Stimulated activated naive CD8-positive, alpha-beta T cell treated with anti-CD3 and anti-CD28 coated beads, Interleukin-15, amount 100 ng/mL, for 72 hours (primary cell): Measurements from ENCODE around the gene PAK4.
"Not testable (repeated sequence)": the region's sequence is repeated elsewhere in the genome, so short reads cannot be mapped to it uniquely, and the experiment has no call there.

ENCODE experiments used
- ATAC-seq: fragments of 150-1000 bp; cut with Tn5 transposase; 2 replicates; pipeline ENCODE4 v1.10.0; 2021; ENCODE audit warnings: mild to moderate bottlenecking, moderate library complexity
- DNase-seq, 2 donors: peaks; one replicate each; pipeline ENCODE4 v3.0.0; 2021 to 2022
- H3K27ac Mint-ChIP-seq, 2 donors: one replicate each; pipeline ENCODE4 v1.8.0; 2022; ENCODE audit warnings: mild to moderate bottlenecking in 2 of 2, mixed read lengths in 2 of 2, moderate library complexity in 2 of 2
- H3K27me3 Mint-ChIP-seq: one replicate; pipeline ENCODE4 v1.8.0; 2022; ENCODE audit warnings: mixed read lengths
- H3K4me1 Mint-ChIP-seq: one replicate; pipeline ENCODE4 v1.8.0; 2022; ENCODE audit warnings: mild to moderate bottlenecking, mixed read lengths
- H3K4me3 Mint-ChIP-seq, 2 donors: one replicate each; pipeline ENCODE4 v1.8.0; 2022; ENCODE audit warnings: mild to moderate bottlenecking in 2 of 2, mixed read lengths in 2 of 2, moderate library complexity in 1 of 2
- H3K9me3 Mint-ChIP-seq, 2 donors: one replicate each; pipeline ENCODE4 v1.8.0; 2022; ENCODE audit warnings: mixed read lengths in 2 of 2

PAK4 gene

DNA sequence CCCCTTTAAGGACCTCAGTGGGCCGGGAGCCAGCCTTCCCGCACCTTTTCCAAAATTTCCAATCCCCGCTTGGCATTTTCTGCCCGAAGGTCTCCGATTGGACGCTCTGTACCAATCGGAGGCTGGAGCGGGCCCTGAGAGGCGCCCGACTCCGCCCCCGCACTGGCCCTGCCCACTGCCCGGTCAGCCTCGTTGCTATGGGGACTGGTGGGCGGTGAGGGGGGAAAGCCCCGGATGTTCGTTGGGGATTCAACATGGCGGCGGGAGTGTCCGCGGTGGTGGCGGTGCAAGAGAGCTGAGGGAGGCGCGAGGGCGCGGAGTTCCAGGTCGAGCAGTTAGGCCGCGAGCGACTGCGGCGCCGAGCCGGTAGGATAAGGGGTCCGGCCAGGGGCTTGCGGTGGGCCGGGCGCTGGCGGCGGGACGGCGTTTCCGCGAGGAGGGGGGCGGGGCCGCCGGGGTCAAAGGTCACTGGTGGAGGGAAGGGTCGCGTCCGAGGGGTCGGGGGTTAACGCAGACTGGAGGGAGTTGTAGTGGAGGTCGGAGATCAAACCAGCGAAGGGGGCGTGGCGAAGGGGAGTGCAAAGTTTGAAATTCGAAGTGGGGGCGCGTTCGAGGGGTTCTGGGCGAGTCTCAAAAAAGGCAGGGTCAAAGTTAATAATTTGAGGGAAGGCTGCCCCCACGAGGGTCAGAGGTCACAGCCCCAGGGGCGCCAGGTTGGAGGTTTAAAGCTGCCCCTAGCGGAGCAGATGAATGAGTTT is at the start of gene PAK4:
TSS of gene PAK4 (plus strand) at position 233 of the 758 bp plus-strand sequence. CDS start 43,768 bp downstream, outside the sequence.
- Mint-ChIP-seq H3K4me1 (peaks cover 69% of the 10 kb centered on the region), H3K9me3 (no peaks in the 10 kb centered on the region), H3K27me3 (no peaks in the 10 kb centered on the region), H3K4me3 (peak within 1 kb of the TSS; percentile 89 to 96), H3K27ac (peak within 1 kb of the TSS; percentile 98)
- DNase-seq (peak; percentile 95 to 97), ATAC-seq (peak; percentile 97)

DNA sequence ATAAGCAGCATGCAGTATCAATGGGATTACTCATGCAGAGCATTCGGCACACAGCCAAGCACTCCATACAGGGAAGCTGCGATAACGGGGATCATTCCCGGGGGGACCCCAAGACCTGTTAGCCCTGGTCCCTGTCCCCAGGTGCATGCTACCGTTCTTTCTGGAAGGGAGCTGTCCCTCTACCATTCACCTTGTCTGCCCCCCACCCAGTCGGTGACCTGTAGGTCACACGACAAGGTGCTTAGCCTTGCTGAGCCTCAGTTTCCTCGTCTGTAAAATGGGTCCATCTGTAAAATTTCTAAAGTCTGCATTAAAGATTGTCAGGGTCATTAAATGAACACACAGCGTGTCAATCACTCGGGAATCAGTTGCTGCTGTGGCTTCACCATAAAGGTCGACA is 48.3 kb upstream of the PAK4 start:
- Mint-ChIP-seq H3K9me3 (no peaks in the 10 kb centered on the region), H3K4me1 (peaks cover 23% of the 10 kb centered on the region), H3K27me3 (peaks cover 12% of the 10 kb centered on the region), H3K27ac (peak overlapping the region; percentile 54 to 72), H3K4me3 (no peak overlapping the region)
- no peak for ATAC-seq
- DNase-seq: no peak

DNA sequence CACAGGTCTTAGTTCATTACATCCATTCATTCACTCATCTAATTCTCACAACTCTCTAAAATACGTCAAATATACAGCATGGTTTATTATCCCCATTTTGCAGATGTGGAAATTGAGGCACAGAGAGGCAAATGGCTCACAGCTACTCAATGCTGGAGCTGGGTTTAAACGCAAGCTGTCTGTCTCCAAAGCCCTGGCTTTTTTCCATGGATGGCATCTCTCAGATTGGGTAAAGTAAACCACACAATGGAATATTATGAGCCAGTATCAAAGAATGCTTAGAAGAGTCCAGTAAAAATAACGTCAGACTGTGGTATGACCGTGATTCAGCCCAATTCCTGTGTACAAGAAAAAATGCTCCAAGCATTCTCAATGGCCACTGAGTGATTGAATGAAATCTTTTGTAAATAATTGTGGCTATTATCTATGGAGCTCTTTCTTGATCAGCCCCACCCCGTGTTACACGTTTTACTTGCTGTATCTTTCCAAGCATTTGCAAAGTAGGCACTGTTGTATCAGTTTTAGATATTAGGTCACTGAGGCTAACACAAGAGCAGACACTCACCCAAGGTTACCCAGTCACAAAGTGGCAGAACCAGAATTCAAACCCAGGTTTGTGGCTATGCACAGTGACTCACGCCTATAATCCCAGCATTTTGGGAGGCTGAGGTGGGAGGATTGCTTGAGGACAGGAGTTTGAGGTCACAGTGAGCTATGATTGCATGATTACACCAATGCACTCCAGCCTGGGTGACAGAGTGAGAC is 47.0 kb upstream of the PAK4 start:
- no peak for ATAC-seq
- H3K9me3 Mint-ChIP-seq: no peaks in the 10 kb centered on the region
- peaks cover 20% of the 10 kb centered on the region for H3K4me1 Mint-ChIP-seq
- no peak for DNase-seq
- H3K27ac Mint-ChIP-seq: no peak overlapping the region
- peaks cover 25% of the 10 kb centered on the region for H3K27me3 Mint-ChIP-seq
- H3K4me3 Mint-ChIP-seq: no peak overlapping the region

DNA sequence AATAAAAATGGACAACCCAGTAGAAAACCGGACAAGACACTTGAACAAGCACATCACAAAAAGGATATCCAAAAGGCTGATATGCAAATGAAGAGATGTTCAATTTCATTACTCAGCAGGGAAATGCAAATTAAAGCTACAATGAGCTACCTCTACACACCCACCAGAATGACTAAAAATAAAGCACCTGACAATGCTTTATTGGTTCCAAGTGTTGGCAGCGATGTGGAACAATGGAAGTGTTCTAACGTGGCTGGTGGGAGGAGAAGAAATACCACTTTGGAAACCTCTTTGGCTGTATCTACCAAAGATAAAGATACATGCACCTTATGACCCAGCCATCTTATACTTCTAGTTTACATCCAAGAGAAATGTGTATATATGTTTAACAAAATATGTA is 45.2 kb upstream of the PAK4 start:
- H3K4me1 Mint-ChIP-seq: peaks cover 31% of the 10 kb centered on the region
- ATAC-seq (no peak), DNase-seq (no peak)
- H3K27me3 Mint-ChIP-seq: peaks cover 43% of the 10 kb centered on the region
- H3K27ac Mint-ChIP-seq: no peak overlapping the region
- no peak overlapping the region for H3K4me3 Mint-ChIP-seq
- H3K9me3 Mint-ChIP-seq: no peaks in the 10 kb centered on the region

DNA sequence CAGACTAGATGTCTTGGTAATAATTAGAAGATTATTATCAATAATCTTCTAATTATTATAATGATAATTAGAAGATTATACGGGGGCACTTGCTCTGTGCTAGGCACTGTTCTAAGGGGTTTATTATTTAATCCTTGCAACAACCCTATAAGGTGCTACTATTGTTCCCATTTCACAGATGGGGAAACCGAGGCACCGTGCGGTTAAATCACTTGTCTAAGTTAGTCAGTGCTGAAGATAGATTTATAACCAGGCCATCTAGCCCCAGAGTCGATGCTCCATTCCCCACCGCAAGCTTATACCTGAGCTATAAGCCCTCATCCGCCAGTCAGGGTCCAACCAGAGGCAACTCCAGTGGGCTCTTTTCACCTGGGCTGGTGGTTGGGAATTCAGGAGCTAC is 43.4 kb upstream of the PAK4 start:
- Mint-ChIP-seq H3K4me3 (no peak overlapping the region), H3K27me3 (peaks cover 49% of the 10 kb centered on the region), H3K4me1 (peaks cover 27% of the 10 kb centered on the region), H3K9me3 (no peaks in the 10 kb centered on the region), H3K27ac (no peak overlapping the region)
- no peak for ATAC-seq
- DNase-seq: no peak

DNA sequence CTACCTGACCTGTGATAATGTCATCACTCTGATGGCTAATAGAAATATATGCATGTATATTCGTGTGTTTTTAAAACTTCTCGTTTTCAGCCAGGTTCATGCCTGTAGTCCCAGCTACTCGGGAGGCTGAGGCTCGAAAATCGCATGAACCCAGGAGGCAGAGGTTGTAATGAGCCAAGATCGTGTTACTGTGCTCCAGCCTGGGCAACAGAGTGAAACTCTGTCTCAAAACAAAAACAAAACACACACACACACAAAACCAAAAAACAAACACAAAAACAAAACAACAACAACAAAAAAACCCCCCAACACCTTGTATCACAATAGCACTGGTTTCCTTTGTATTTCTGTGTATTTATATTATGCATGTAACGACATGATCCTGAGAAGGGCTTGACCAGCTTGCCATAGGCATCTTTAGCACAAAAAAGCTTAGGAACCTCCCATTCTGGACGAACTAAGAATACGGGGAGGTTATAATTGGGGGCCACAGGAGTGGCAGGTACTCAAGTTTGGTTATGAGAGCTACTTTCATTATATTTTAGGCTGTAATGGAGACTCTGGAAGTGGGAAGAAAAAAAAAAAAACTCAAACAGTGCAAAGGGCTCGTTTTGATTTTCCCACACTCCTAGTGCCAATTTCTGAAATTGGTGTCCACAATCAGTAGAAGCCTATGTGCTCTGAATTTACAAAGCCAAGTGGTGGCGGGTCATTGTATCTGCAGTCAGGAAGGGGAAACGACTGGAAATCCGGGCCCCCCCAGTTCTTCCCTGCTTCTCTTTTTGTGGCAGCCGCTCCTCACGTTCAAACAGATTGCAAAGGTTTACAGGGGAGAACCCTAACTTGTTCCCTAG is 42.6 kb upstream of the PAK4 start:
- DNase-seq (no peak), ATAC-seq (no peak)
- peaks cover 27% of the 10 kb centered on the region for H3K4me1 Mint-ChIP-seq
- H3K27ac Mint-ChIP-seq: no peak overlapping the region
- H3K4me3 Mint-ChIP-seq: peak overlapping the region; percentile 75 to 83
- H3K27me3 Mint-ChIP-seq: peaks cover 49% of the 10 kb centered on the region
- H3K9me3 Mint-ChIP-seq: no peaks in the 10 kb centered on the region

DNA sequence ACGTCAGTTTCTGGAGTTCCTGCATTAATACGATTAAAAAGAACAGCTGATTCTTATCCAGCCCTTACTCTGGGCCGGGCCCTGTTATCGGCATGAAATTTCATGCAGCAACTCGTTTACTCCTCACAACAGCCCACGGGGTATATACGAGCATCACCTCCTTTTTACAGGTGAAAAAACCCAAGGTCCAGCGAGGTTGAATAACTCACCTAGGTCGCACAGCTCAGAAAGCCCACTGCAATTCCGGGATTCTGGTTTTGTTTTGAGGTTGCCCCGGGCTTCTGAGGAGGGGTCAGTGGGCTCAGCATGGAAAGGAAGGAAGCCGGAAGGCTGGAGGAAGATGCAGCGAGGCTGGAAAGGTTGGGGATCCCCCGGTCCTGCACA is 42.0 kb upstream of the PAK4 start:
- Mint-ChIP-seq H3K9me3 (no peaks in the 10 kb centered on the region), H3K4me3 (peak overlapping the region; percentile 75 to 83), H3K27ac (peak overlapping the region in 1 of 2 donors; percentile 83), H3K27me3 (peaks cover 49% of the 10 kb centered on the region), H3K4me1 (peaks cover 27% of the 10 kb centered on the region)
- DNase-seq (no peak), ATAC-seq (no peak)

DNA sequence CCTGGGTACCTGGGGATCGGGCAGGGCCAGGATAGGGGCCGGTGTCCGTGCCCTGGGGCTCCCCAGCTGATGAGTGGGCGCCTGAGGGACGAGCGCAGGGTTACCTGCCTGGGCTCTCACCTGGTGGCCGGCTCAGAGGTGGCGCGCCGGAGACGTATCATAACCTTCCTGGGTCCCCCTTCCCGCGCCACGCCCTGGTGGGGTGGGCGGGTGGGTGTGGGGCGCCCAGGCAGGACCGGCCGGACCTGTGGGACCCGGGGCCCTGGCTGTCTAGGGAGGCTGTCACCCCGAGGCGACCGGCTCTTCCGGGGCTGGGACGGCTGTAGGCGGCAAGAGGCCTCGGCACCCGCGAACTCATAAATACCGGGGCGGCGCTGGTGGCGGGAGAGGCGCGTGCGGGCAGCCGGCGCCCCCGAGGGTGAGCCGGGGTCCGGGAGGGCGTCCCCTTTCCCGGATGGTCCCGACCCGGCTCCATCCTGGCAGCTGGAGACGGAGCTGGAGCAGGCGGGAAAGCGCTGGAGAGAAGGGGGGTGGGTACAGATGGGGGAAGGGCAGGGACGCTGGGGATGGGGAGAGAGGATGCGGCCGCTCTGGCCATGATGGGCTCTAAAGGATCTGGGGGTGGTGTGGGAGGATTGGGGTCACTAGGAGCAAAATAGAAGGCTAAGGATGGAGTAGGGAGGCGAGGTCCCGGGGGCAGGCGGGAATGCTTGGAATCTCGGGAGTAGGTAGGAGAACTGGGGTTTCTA is 41.4 kb upstream of the PAK4 start, which contains the start of gene ACP7:
TSS of gene ACP7 (plus strand) at position 386 of the 749 bp plus-strand sequence. CDS start 902 bp downstream, outside the sequence.
- H3K4me3 Mint-ChIP-seq: peak within 1 kb of the TSS; percentile 75 to 83
- peak; percentile 86 for ATAC-seq
- H3K27ac Mint-ChIP-seq: peak within 1 kb of the TSS; percentile 6 to 83
- H3K27me3 Mint-ChIP-seq: peaks cover 49% of the 10 kb centered on the region
- peaks cover 27% of the 10 kb centered on the region for H3K4me1 Mint-ChIP-seq
- peak; percentile 20 to 21 for DNase-seq
- no peaks in the 10 kb centered on the region for H3K9me3 Mint-ChIP-seq

DNA sequence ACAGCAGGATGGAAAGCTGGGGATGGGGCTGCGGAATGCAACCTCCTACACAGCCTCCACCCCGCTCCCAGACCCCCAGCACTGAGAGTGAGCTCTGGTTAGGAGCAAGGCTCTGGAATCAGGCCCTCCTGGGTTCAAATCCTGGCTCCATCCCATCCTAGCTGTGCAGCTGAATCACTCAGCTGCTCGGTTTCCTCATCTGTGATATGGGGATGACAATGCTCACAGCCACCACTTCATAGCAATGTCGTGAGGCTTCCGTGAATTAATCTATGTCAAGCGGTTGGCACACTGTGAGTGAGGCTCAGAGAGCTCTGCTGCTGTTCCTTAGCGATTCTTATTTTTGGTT is 40.9 kb upstream of the PAK4 start:
- peak overlapping the region in 1 of 2 donors; percentile 83 for H3K27ac Mint-ChIP-seq
- H3K27me3 Mint-ChIP-seq: peaks cover 49% of the 10 kb centered on the region
- H3K4me1 Mint-ChIP-seq: peaks cover 27% of the 10 kb centered on the region
- DNase-seq (no peak), ATAC-seq (no peak)
- no peaks in the 10 kb centered on the region for H3K9me3 Mint-ChIP-seq
- peak overlapping the region; percentile 53 to 75 for H3K4me3 Mint-ChIP-seq

DNA sequence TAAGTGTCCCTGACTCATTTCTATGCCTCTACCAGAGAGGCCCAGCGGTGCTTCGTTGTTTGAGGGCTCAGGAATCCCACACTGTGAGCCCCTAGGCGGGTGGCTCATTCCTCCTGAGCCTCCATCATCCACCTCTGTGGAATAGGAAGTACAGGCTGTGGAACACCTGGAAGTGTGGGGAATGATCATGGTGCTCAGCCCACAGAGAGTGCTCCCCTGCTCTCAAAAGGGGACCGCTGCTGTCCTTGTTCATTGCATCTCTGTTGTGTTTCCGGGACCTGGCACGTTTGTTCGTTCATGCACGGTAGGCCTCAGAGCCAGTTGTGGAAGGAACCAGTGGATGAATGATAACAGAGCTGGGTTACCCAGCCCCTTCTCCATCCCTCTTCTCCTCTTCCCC is 40.2 kb upstream of the PAK4 start:
- H3K4me1 Mint-ChIP-seq: peaks cover 27% of the 10 kb centered on the region
- no peaks in the 10 kb centered on the region for H3K9me3 Mint-ChIP-seq
- ATAC-seq (no peak), DNase-seq (no peak)
- H3K4me3 Mint-ChIP-seq: peak overlapping the region in 1 of 2 donors; percentile 13
- no peak overlapping the region for H3K27ac Mint-ChIP-seq
- H3K27me3 Mint-ChIP-seq: peaks cover 49% of the 10 kb centered on the region

DNA sequence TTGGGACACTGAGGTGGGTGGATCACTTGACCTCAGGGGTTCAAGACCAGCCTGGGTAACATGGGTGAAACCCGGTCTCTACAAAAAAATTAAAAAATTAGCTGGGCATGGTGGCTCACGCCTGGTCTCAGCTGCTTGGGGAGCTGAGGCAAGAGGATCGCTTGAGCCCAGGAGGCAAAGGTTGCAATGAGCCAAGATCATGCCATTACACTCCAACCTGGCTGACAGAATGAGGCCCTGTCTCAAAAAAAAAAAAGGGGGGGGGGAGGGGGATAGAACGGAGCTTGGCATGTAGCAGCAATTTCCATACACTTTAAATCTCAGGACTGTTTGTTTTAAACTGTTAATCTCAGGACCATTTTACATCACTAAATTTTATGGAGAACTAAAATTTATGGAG is 39.2 kb upstream of the PAK4 start:
- peaks cover 27% of the 10 kb centered on the region for H3K4me1 Mint-ChIP-seq
- ATAC-seq (no peak), DNase-seq (no peak)
- H3K4me3 Mint-ChIP-seq: no peak overlapping the region
- H3K27ac Mint-ChIP-seq: no peak overlapping the region
- H3K9me3 Mint-ChIP-seq: no peaks in the 10 kb centered on the region
- peaks cover 42% of the 10 kb centered on the region for H3K27me3 Mint-ChIP-seq

DNA sequence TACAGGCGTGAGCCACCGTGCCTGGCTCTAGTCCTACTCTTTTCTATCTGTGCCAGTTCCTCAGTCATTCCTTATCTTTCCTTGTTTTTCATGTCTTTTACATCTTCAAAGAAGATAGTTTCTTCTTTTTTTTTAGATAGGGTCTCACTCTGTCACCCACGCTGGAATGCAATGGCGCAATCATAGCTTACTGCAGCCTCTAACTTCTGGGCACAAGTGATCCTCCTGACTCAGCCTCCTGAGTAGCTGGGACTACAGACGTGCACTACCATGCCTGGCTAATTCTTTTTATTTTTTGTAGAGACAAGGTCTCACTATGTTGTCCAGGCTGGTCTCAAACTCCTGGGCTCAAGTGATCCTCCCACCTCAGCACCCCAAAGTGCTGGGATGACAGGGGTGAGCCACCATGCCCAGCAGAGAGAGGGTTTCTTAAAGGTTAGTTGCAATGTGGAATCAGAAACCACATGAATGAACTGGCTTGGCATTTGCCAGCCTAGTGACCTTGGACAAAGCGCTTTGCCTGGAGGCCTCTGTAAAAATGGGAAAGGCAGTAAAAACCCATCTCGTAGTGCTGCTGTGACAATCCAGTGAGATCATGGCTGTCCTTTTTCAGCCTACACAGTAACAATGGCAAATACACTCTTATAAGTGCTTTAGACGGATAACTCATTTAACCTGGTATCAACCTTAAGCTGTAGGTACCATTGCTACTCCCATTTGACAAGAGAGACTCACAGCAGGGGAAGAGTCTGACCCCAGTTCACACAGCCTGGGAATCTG is 37.5 kb upstream of the PAK4 start:
- H3K9me3 Mint-ChIP-seq: no peaks in the 10 kb centered on the region
- peaks cover 31% of the 10 kb centered on the region for H3K27me3 Mint-ChIP-seq
- H3K27ac Mint-ChIP-seq: no peak overlapping the region

DNA sequence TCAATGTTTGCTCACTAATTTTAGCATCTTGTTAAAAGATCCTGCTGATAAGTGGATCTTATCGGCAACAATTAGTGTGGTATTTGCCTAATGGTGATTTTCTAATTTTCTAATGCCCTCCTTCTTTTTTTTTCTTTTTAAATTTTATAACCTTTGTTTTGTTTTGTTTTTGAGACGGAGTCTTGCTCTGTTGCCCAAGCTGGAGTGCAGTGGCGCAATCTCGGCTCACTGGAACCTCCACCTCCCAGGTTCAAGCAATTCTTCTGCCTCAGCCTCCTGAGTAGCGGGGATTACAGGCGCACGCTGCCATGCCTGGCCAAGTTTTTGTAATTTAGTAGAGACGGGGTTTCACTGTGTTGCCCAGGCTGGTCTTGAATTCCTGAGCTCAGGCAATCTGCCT is 35.6 kb upstream of the PAK4 start:
- H3K4me3 Mint-ChIP-seq, ATAC-seq, H3K27ac Mint-ChIP-seq, H3K9me3 Mint-ChIP-seq, DNase-seq: not testable (repeated sequence)
- peaks cover 12% of the 10 kb centered on the region for H3K4me1 Mint-ChIP-seq
- H3K27me3 Mint-ChIP-seq: peaks cover 27% of the 10 kb centered on the region

More for the DNA sequence above, 37.5 kb upstream of the PAK4 start:
- H3K4me3 Mint-ChIP-seq: no peak overlapping the region
- peaks cover 22% of the 10 kb centered on the region for H3K4me1 Mint-ChIP-seq
- DNase-seq: no peak
- no peak for ATAC-seq

DNA sequence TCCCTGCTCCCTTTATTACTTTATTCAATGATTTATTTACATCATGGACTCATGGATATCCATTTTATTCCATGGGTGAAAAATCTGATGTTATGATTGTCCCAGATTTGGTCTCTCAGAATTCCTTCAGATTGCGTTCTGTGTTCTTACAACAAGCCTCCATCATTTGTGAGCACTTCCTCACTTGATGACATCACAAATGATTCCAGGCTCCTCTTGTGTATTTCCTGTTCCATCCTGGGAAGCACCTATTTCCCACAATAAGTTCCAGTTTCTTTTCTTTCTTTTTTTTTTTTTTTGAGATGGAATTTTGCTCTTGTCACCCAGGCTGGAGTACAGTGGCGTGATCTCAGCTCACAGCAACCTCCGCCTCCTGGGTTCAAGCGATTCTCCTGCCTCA is 34.7 kb upstream of the PAK4 start:
- Mint-ChIP-seq H3K4me3 (no peak overlapping the region), H3K4me1 (peaks cover 7% of the 10 kb centered on the region), H3K27me3 (peaks cover 27% of the 10 kb centered on the region), H3K27ac (no peak overlapping the region), H3K9me3 (no peaks in the 10 kb centered on the region)
- DNase-seq: no peak
- no peak for ATAC-seq
